Sigmoid colon (tissue), 4 donors: ENCODE results near the gene CCL17.

Source experiments
- CTCF ChIP-seq, 4 experiments: fragments of 450-650 bp in 3 of 4; fragments of 200-600 bp in 1 of 4; IDR thresholded peaks; one replicate each; pipeline ENCODE4 v1.5.1; 2016 to 2019; ENCODE audit warnings: antibody characterized with exemption in 4 of 4, mild to moderate bottlenecking in 3 of 4, moderate library complexity in 2 of 4
- EP300 ChIP-seq, 4 donors: sonication (generic); formaldehyde crosslinking; IDR thresholded peaks; one replicate each; pipeline ENCODE4 v1.6.1; 2017; ENCODE audit warnings: antibody characterized with exemption in 4 of 4
- POLR2A ChIP-seq, 2 donors: fragments of 450-650 bp; IDR thresholded peaks; one replicate each; pipeline ENCODE4 v1.6.1; 2016; ENCODE audit warnings: antibody characterized with exemption in 2 of 2, mild to moderate bottlenecking in 2 of 2, moderate library complexity in 2 of 2
- POLR2AphosphoS5 ChIP-seq, 4 donors: sonication (generic); formaldehyde crosslinking; IDR thresholded peaks; one replicate each; pipeline ENCODE4 v1.6.1; 2017; ENCODE audit warnings: antibody characterized with exemption in 4 of 4

GRCh38 chr16:57356547-57356946 lies 48.0 kb upstream of the CCL17 start:
- no peak for TF ChIP-seq POLR2AphosphoS5 (IDR thresholded peaks at IDR 0.05)
- TF ChIP-seq CTCF (IDR thresholded peaks at IDR 0.05) = no peak
- TF ChIP-seq POLR2A (IDR thresholded peaks at IDR 0.05) = no peak
- TF ChIP-seq EP300 (IDR thresholded peaks at IDR 0.05) = no peak
